OCI-LY3 (cell line): ENCODE measurements around the gene INPP5F.

Experiments
- CTCF ChIP-seq: fragments of 200-600, 300-600 bp; sonication (generic); IDR thresholded peaks from 2 replicates; pipeline ENCODE4 v1.5.1; 2014; ENCODE audit warnings: antibody characterized with exemption, low read length, low read depth
- EZH2phosphoT487 ChIP-seq: fragments of 200-600 bp; shearing (Covaris generic); IDR thresholded peaks from 2 replicates; pipeline ENCODE4 v1.6.1; 2018; ENCODE audit warnings: antibody characterized with exemption, mixed run types, low read depth

GRCh38 chr10:119845656-119846055, 119.8 kb downstream of the INPP5F start:
- TF ChIP-seq CTCF, result no peak
- no peak for TF ChIP-seq EZH2phosphoT487
